GM13977 (cell line): ENCODE results near the gene PDXDC1.
"Not testable (repeated sequence)": the region's sequence is repeated elsewhere in the genome, so short reads cannot be mapped to it uniquely, and the experiment has no call there.

Experiments used
- DNase-seq: peaks from one replicate; pipeline ENCODE4 v3.0.0; 2012; ENCODE audit warnings: low spot score
- in situ Hi-C: fragments of 300-500 bp; cut with MboI; formaldehyde crosslinking; loops from one replicate; pipeline ENCODE4 v1.12.0; 2022; ENCODE audit warnings: low sequenced_read_pairs, low pct_unique_long_range_greater_than_20kb, mixed read lengths, inconsistent platforms; ENCODE audit not compliant: unreplicated experiment
- TF ChIP-seq, protein P1 (sequence below): IDR thresholded peaks from 2 replicates; pipeline ENCODE4 v1.5.1; 2012; ENCODE audit warnings: mild to moderate bottlenecking, control low read depth; ENCODE audit not compliant: insufficient read depth; ENCODE audit errors: extremely low read depth, missing control alignments

PDXDC1 gene

GRCh38 chr16:15130943-15131700 is 156.3 kb downstream of the PDXDC1 start:
- not testable (repeated sequence) for DNase-seq

GRCh38 chr16:15132719-15133428 is 158.0 kb downstream of the PDXDC1 start:
- in situ Hi-C loops, DNase-seq: not testable (repeated sequence)

More at GRCh38 chr16:15130943-15131700, 156.3 kb downstream of the PDXDC1 start:
- in situ Hi-C loops = not testable (repeated sequence)

- in situ Hi-C loops, DNase-seq: not testable (repeated sequence)
Measured at GRCh38 chr16:15133554-15133953, 158.7 kb downstream of the PDXDC1 start.

DNA sequence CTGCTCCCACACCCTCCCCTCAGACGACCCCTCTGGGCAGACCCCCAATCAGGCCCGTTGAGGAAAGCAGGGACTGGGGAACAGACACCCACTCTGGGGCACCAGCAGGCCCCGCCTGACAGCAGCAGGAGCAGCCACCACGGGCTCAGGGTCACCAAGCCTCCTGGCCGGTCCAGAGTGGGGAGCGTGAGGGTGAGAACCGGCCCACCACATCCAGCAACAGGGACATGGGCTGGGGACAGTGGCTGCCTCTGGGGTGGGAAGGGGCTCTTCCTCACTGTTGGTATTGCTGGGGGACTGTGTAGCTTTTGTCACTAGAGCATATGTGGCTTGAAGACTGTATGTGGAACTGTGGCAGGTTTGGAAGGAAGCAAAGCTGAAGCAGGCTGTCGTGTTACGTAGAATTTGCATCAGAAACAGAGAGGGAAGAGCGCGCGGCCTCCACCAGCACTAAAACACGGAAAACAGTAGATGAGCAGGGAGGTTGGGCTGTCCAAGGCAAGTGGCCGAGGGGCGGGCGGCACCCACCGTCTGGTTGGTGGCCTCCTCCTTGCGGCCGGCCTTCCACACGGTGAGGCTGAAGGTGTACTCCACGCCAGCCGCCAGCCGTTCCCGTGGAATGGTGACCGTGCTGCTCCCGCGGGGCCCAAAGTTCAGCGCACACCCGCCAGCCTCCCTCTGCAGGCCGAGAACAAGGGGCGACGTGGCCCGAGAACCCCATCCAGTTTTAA is 160.1 kb downstream of the PDXDC1 start:
- DNase-seq, in situ Hi-C loops: not testable (repeated sequence)

DNA sequence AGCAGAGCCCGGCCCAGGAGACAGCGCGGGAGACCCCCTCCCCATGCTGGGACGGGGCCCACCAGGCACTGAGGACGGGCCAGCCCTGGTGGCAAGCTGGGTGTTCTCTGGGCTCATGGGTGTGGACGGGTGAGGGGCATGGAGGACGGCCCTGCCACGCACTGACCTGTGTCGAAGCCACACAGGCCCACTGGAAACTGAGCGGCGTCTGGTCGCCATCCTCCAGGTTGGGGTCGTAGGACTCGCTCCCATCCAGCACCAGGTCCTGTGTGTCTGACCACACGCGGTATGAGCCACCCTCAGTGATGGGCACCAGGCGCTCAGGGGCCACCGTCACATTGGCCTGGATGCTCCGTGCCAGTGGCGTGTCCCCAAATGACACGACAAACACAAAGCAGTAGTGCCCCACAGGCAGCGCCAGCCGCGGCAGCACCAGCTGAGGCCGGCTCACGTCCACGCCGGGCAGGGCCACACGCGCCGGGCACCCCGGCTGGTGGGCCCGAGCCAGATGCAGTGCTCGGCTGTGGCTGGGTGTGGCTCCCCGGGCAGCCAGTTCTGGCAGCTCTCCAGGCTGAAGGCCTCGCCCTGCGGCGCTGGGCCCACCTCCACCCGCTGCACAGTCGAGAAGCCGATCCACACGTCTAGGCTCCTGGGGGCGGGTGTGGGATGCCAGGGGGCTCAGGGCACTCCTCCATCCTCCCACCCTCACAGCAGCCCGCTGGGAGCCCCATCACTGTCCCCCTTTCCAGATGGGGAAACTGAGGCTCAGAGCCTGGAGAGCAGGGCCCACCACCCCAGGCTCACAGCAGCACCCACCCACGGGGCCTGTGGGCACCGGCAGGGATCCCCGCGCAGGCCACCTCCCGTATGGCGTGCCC is 160.9 kb downstream of the PDXDC1 start:
- DNase-seq, in situ Hi-C loops: not testable (repeated sequence)

- in situ Hi-C loops, DNase-seq: not testable (repeated sequence)
Measured at GRCh38 chr16:15137514-15137913, 162.7 kb downstream of the PDXDC1 start.

DNA sequence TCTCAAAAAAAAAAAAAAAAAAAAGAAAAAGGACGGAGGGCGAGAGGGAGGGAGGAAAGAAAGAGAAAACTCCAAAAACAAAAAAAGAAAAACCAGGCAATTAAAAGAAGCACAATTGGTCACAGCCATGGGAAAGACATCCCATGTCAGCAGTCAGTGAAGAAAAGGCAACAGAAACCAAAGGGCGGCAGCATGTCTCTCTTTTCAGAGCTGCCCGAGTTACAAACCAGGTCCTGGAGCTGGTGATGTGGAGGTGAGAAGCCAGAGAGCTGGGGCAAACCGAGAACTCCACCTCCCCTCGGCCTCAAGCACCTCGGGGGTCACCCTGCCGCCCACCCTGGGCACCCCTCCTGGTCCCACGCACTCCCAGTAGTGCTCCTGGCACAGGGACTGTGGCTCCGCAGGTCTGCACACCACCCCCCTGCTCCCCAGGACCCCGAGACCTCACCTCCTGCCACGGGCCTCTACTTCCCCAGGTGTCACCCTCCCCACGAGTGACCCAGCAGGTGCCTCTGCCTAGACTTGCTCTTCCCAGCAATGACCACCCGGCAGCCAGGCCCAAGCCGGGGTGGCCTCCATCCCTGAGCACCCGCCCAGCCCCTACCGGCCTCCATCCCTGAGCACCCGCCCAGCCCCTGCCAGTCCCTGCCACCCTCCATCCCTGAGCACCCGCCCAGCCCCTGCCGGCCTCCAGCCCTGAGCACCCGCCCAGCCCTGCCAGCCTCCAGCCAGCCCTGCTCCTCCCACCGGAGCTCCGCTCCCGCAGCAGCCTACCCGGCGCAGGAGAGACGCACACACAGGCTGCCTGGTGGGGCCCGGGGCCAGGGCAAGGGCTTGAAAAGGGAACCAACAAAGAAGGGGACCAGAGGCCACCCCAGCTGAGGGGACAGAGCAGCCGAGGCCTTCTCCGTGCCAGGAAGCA is 165.9 kb downstream of the PDXDC1 start:
- DNase-seq, in situ Hi-C loops: not testable (repeated sequence)

DNA sequence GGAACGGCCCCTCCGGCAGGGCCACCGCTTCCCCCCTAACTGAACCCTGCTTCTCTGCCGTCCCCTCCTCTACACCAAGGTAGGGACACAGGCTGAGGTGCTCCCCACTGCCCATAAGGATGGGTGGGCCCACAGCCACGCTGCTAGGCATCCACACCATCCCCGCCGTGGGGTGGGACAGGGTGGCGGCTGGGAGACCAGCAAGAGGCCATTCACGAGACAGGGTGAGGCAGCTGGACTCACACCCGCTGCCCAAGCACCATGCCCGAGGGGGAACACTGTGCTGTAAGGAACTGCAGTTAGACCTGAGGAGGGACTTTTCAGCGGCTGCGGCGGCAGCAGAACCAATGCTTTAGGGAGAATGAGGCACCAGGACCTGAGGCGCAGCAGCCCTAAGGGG is 166.8 kb downstream of the PDXDC1 start:
- DNase-seq = no peak
- TF ChIP-seq, protein P1, sequence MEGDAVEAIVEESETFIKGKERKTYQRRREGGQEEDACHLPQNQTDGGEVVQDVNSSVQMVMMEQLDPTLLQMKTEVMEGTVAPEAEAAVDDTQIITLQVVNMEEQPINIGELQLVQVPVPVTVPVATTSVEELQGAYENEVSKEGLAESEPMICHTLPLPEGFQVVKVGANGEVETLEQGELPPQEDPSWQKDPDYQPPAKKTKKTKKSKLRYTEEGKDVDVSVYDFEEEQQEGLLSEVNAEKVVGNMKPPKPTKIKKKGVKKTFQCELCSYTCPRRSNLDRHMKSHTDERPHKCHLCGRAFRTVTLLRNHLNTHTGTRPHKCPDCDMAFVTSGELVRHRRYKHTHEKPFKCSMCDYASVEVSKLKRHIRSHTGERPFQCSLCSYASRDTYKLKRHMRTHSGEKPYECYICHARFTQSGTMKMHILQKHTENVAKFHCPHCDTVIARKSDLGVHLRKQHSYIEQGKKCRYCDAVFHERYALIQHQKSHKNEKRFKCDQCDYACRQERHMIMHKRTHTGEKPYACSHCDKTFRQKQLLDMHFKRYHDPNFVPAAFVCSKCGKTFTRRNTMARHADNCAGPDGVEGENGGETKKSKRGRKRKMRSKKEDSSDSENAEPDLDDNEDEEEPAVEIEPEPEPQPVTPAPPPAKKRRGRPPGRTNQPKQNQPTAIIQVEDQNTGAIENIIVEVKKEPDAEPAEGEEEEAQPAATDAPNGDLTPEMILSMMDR = no peak

GRCh38 chr16:15142107-15142890 is 167.5 kb downstream of the PDXDC1 start:
- in situ Hi-C loops, DNase-seq: not testable (repeated sequence)

More for the DNA sequence above, 166.8 kb downstream of the PDXDC1 start:
- in situ Hi-C loops = no loop called here

GRCh38 chr16:15142891-15143600 is 168.2 kb downstream of the PDXDC1 start:
- in situ Hi-C loops, DNase-seq: not testable (repeated sequence)

DNA sequence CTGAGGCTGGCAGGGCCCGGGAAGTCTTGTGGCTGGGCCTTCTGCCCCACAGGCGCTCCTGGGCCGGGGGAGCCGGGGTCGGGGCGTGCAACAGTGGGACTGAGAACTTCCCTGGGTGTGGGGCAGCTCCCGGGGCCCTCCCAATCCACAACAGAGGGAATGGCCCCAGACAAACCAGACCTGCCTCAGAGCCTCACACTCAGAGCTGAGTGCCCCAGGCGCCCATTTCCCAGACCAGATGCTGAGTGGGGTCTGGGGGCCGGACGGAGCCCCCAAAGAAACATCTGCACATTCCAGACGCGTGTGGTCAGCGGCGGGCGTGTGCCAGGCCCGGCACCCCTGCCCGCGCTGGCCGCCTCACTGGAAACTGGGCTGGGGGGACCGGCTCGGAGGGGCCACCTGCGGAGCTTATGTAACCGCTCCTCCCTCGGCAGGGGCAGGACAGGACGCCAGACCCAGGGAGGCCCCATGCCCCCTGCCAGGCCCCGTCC is 168.8 kb downstream of the PDXDC1 start:
- in situ Hi-C loops, DNase-seq: not testable (repeated sequence)

GRCh38 chr16:15144092-15144631 is 169.3 kb downstream of the PDXDC1 start:
- in situ Hi-C loops, DNase-seq: not testable (repeated sequence)

GRCh38 chr16:15144781-15145417 is 170.1 kb downstream of the PDXDC1 start:
- in situ Hi-C loops, DNase-seq: not testable (repeated sequence)
